ENCODE measurements around the gene MEGF6. TPM values are rescaled to one million over a fixed set of nuclear protein-coding genes. Genes with fewer than 3 reads are reported as not detected.

MEGF6 gene
- total and polyA plus RNA-seq, 7 donors: 0.67 to 5.5 (median 3.7) TPM

- no peaks in the 10 kb centered on the region for H3K4me1 ChIP-seq
- DNase-seq: no peak
- no peak for ATAC-seq
- WGBS, 3 donors: 39 to 51% (median 47%) methylated on average over 16 of the region's 16 CpGs
- no peak overlapping the region for H3K27ac ChIP-seq
- no peak for TF ChIP-seq CTCF (IDR thresholded peaks at IDR 0.05)
- H3K9me3 ChIP-seq: no peaks in the 10 kb centered on the region
- H3K27me3 ChIP-seq (ENCODE audit: insufficient read depth in 3 of 3, low read length in 2 of 3): peaks cover 0 to 31% (median 2%) of the 10 kb centered on the region in 3 donors
- no peaks in the 10 kb centered on the region for H3K36me3 ChIP-seq (ENCODE audit: insufficient read depth in 1 of 2, low read depth in 1 of 2)
- H3K4me3 ChIP-seq: no peak overlapping the region
- intact Hi-C loops (cut with DNase I): loop anchor here in 1 of 2 donors (1.0 kb wide), 1 partner anchor 25 kb away; no protein-coding TSS in a partner anchor
Measured at GRCh38 chr1:3581296-3582036, 29.8 kb downstream of the MEGF6 start.

GRCh38 chr1:3580231-3580630 is 31.1 kb downstream of the MEGF6 start:
- Histone ChIP-seq H3K9me3 (no peaks in the 10 kb centered on the region), H3K36me3 (ENCODE audit: insufficient read depth in 1 of 2, low read depth in 1 of 2) (no peaks in the 10 kb centered on the region), H3K27me3 (ENCODE audit: insufficient read depth in 3 of 3, low read length in 2 of 3) (peaks cover 0 to 31% (median 2%) of the 10 kb centered on the region in 3 donors), H3K27ac (no peak overlapping the region), H3K4me1 (no peaks in the 10 kb centered on the region), H3K4me3 (no peak overlapping the region)
- DNase-seq: no peak
- no peak for ATAC-seq
- no peak for TF ChIP-seq CTCF (IDR thresholded peaks at IDR 0.05)
- WGBS, 3 donors: 61 to 78% (median 73%) methylated on average over 6 to 9 of the region's 9 CpGs
- intact Hi-C loops (cut with DNase I): no loop called here

GRCh38 chr1:3579626-3580025 is 31.7 kb downstream of the MEGF6 start:
- no peak for TF ChIP-seq CTCF (IDR thresholded peaks at IDR 0.05)
- H3K9me3 ChIP-seq: no peaks in the 10 kb centered on the region
- intact Hi-C loops (cut with DNase I): no loop called here
- ATAC-seq: no peak
- H3K36me3 ChIP-seq (ENCODE audit: insufficient read depth in 1 of 2, low read depth in 1 of 2): no peaks in the 10 kb centered on the region
- H3K27ac ChIP-seq: no peak overlapping the region
- DNase-seq: no peak
- peaks cover 0 to 31% (median 2%) of the 10 kb centered on the region in 3 donors for H3K27me3 ChIP-seq (ENCODE audit: insufficient read depth in 3 of 3, low read length in 2 of 3)
- no peaks in the 10 kb centered on the region for H3K4me1 ChIP-seq
- WGBS, 3 donors: 83 to 84% (median 84%) methylated on average over 12 to 16 of the region's 16 CpGs
- no peak overlapping the region for H3K4me3 ChIP-seq

GRCh38 chr1:3578906-3579305 is 32.4 kb downstream of the MEGF6 start:
- H3K27me3 ChIP-seq (ENCODE audit: insufficient read depth in 3 of 3, low read length in 2 of 3): peaks cover 0 to 31% (median 2%) of the 10 kb centered on the region in 3 donors
- H3K4me3 ChIP-seq: no peak overlapping the region
- no peak for TF ChIP-seq CTCF (IDR thresholded peaks at IDR 0.05)
- no peak overlapping the region for H3K27ac ChIP-seq
- no peaks in the 10 kb centered on the region for H3K4me1 ChIP-seq
- H3K36me3 ChIP-seq (ENCODE audit: insufficient read depth in 1 of 2, low read depth in 1 of 2): no peaks in the 10 kb centered on the region
- intact Hi-C loops (cut with DNase I): no loop called here
- no peaks in the 10 kb centered on the region for H3K9me3 ChIP-seq
- DNase-seq (no peak), ATAC-seq (no peak)
- WGBS, 3 donors: 41 to 55% (median 54%) methylated on average over 19 of the region's 19 CpGs
